ENCODE results near the gene NCOA7. TPM values are rescaled to one million over a fixed set of nuclear protein-coding genes. Genes with fewer than 3 reads are reported as not detected.
A peak's percentile ranks its signal among the peaks of the same experiment; 100 is the strongest.
"Not testable (repeated sequence)": the region's sequence is repeated elsewhere in the genome, so short reads cannot be mapped to it uniquely, and the experiment has no call there.

The NCOA7 gene
- total and polyA plus RNA-seq, 12 donors, result 24.5 to 180 (median 70.8) TPM

DNA sequence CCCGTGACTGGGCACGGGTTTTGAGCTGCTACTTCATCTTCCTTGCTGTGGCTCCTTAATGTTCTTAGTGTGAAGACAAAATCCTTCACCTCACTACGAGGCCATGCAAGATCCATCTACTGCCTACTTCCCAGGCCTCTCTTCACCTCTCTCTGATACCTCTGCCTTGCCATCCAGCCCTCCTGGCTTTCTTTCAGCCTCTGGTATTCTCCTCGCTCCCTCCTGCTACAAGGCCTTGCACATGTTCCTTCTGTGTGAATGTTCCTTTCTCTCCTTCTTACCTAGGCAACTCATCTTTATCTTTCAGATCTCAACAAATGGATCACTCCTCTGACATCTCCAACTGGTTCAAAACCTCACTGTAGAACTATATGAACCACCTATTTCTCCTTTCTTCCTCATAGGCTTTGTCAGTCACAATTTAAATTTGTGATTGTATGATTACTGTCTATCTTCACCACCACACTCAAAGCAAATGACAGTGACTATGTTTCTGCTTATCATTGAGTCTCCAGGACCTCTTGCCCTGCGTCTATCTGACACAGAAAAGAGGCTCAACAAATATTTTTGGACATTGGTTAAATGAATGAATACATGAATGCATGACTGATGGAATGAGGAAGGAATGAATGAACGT, 21.5 kb upstream of the NCOA7 start:
- no peak for DNase-seq
- 51 to 62% (median 56%) methylated on average over 6 of the region's 6 CpGs for WGBS, 4 donors
- no peak overlapping the region for H3K27ac ChIP-seq
- H3K4me3 ChIP-seq, result no peak overlapping the region
- intact Hi-C loops (cut with DNase I), result loop anchor here (5.0 to 10.0 kb wide), 2 partner anchors 457 to 904 kb away; no protein-coding TSS in a partner anchor
- no peaks in the 10 kb centered on the region for H3K4me1 ChIP-seq (replicated peaks in 1 of 2)
- TF ChIP-seq, protein P1, sequence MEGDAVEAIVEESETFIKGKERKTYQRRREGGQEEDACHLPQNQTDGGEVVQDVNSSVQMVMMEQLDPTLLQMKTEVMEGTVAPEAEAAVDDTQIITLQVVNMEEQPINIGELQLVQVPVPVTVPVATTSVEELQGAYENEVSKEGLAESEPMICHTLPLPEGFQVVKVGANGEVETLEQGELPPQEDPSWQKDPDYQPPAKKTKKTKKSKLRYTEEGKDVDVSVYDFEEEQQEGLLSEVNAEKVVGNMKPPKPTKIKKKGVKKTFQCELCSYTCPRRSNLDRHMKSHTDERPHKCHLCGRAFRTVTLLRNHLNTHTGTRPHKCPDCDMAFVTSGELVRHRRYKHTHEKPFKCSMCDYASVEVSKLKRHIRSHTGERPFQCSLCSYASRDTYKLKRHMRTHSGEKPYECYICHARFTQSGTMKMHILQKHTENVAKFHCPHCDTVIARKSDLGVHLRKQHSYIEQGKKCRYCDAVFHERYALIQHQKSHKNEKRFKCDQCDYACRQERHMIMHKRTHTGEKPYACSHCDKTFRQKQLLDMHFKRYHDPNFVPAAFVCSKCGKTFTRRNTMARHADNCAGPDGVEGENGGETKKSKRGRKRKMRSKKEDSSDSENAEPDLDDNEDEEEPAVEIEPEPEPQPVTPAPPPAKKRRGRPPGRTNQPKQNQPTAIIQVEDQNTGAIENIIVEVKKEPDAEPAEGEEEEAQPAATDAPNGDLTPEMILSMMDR (IDR thresholded peaks at IDR 0.05), result no peak
- TF ChIP-seq POLR2A (IDR thresholded peaks at IDR 0.05), result no peak
- H3K36me3 ChIP-seq (replicated peaks in 1 of 2), result no peaks in the 10 kb centered on the region
- H3K27me3 ChIP-seq, result no peaks in the 10 kb centered on the region
- no peaks in the 10 kb centered on the region for H3K9me3 ChIP-seq (replicated peaks in 1 of 3)

DNA sequence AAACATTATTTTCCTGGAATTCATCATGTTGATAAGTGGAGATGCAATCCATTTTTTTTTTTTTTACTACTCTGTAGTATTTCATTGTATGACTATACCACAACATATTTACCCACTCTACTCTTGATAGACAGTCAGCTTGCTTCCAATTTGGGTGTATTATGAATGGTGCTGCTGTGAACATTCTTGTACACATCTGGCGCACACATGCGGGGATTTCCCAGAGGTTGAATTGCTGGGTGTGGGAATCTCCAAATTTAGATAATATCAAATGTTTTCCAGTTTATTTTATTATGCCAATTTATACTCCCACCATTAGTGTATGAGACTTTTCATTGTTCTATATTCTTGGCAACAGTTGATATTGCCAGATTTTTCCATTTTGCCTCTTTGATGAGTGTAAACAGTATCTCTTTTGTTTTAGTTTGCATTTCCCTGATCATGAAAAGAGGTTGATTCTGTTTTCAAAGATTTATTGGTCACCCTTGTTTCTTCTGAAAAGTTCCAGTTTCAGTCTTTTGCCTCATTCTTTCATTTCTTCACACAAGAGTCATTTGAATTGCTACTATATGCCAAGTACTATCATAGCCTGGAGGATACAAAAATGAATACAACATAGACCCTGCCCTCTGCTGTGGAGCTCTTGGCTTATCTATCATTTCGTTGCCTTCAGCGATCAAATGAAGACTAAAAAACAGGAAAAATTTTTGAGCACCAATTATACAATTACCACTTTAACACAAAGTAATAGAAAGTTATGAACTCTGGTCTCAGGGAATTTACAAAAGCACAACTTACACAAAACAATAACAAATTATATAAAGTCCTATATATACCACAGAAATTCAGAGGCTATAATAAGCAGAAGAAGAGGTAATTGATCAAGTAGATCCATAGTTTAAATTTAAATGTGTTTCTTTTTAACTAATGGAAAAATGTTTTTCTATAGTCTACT, 17.1 kb upstream of the NCOA7 start:
- 86 to 88% (median 87%) methylated on average over 4 of the region's 4 CpGs for WGBS, 4 donors
- Histone ChIP-seq H3K4me1 (replicated peaks in 1 of 2) (no peaks in the 10 kb centered on the region), H3K9me3 (replicated peaks in 1 of 3) (no peaks in the 10 kb centered on the region), H3K27me3 (no peaks in the 10 kb centered on the region), H3K36me3 (replicated peaks in 1 of 2) (no peaks in the 10 kb centered on the region), H3K27ac (no peak overlapping the region), H3K4me3 (no peak overlapping the region)
- DNase-seq, result no peak
- no peak for TF ChIP-seq POLR2A (IDR thresholded peaks at IDR 0.05)
- TF ChIP-seq, protein P1 (IDR thresholded peaks at IDR 0.05), result no peak
- intact Hi-C loops (cut with DNase I), result no loop called here

DNA sequence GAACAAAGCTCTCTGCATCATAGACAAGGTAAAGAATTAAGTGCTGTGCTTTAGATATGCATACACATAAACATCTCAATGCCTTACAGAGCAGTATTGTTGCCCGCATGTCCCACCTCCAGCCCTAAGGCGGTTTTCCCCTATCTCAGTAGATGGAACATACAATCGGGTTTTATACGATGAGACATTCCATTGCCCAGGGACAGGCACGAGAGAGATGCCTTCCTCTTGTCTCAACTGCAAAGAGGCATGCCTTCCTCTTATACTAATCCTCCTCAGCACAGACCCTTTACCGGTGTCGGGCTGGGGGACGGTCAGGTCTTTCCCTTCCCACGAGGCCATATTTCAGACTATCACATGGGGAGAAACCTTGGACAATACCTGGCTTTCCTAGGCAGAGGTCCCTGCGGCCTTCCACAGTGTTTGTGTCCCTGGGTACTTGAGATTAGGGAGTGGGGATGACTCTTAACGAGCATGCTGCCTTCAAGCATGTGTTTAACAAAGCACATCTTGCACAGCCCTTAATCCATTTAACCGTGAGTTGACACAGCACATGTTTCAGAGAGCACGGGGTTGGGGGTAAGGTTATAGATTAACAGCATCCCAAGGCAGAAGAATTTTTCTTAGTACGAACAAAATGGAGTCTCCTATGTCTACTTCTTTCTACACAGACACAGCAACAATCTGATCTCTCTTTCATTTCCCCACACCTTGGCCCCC, 14.5 kb upstream of the NCOA7 start:
- H3K9me3 ChIP-seq (replicated peaks in 1 of 3); H3K27ac ChIP-seq; H3K36me3 ChIP-seq (replicated peaks in 1 of 2); intact Hi-C loops (cut with DNase I); DNase-seq; H3K4me3 ChIP-seq; H3K4me1 ChIP-seq (replicated peaks in 1 of 2); H3K27me3 ChIP-seq: not testable (repeated sequence)
- WGBS, 4 donors, result 74 to 81% (median 76%) methylated on average over 11 to 14 of the region's 14 CpGs

DNA sequence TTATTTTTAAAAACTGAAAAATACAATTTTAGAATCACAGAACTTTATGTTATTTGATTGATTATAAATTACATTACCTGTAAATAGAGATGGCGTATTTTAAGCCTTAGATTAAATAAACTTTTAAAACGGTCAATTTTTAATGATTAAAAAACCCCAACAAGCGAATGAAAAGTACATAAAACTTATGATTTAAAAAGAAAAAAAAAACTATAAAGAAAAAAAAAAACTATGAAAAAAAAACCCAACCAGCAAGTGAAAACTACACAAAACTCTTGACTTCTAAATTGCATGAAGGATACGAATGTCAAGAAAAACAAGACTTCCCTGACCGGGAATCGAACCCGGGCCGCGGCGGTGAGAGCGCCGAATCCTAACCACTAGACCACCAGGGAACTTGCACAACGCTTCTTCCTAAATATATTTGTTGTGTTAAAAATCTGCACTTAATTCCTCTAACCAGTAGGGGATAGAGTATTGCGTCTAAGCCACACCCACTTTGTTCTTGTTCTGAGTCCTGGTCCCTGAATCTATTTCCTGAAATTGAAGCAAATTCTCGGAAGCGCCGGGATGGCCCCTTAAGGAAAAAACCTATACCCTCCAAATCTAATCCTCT, 10.7 kb upstream of the NCOA7 start:
- H3K36me3 ChIP-seq (replicated peaks in 1 of 2), result no peaks in the 10 kb centered on the region
- WGBS, 4 donors, result 12 to 14% (median 13%) methylated on average over 17 of the region's 17 CpGs
- TF ChIP-seq POLR2A (IDR thresholded peaks at IDR 0.05), result peak; percentile 21 to 63
- TF ChIP-seq, protein P1 (IDR thresholded peaks at IDR 0.05), result peak; percentile 11 to 77 (median 66)
- intact Hi-C loops (cut with DNase I), result loop anchor here in 1 of 2 donors (10.0 kb wide), 1 partner anchor 175 kb away; the partner anchor contains the start of gene HINT3
- H3K9me3 ChIP-seq (replicated peaks in 1 of 3), result no peaks in the 10 kb centered on the region
- peaks cover 9 to 11% of the 10 kb centered on the region in 2 donors for H3K4me1 ChIP-seq (replicated peaks in 1 of 2)
- peak; percentile 83 to 95 (median 89) for DNase-seq
- no peaks in the 10 kb centered on the region for H3K27me3 ChIP-seq
- peak overlapping the region; percentile 89 to 98 (median 97) for H3K27ac ChIP-seq
- H3K4me3 ChIP-seq, result peak overlapping the region in 3 of 4 donors; percentile 37 to 71 (median 62)

All from adrenal gland (tissue), 12 donors.